K562 (cell line): ENCODE results near the gene GARIN5B. TPM values are rescaled to one million over a fixed set of nuclear protein-coding genes. Genes with fewer than 3 reads are reported as not detected.

Experiments
- ESRRB ChIP-seq: fragments of 250-450 bp; sonication (Bioruptor Pico); IDR thresholded peaks from 2 replicates; pipeline ENCODE4 v1.5.0; 2020; ENCODE audit warnings: mild to moderate bottlenecking, moderate library complexity, borderline replicate concordance
- GATAD2A ChIP-seq: fragments of 450-650 bp; IDR thresholded peaks from 2 replicates; pipeline ENCODE4 v1.6.1; 2017
- HDAC8 ChIP-seq: fragments of 450-650 bp; IDR thresholded peaks from 2 replicates; pipeline ENCODE4 v1.6.1; 2016; ENCODE audit warnings: mild to moderate bottlenecking, missing genetic modification characterization, moderate library complexity, missing compliant biosample characterization
- HIVEP1 ChIP-seq: fragments of 250-450 bp; sonication (Bioruptor Pico); IDR thresholded peaks from 2 replicates; pipeline ENCODE4 v1.4.0; 2020; ENCODE audit warnings: mild to moderate bottlenecking
- KLF13 ChIP-seq: fragments of 450-650 bp; IDR thresholded peaks from 2 replicates; pipeline ENCODE4 v1.6.1; 2016; ENCODE audit warnings: missing genetic modification characterization, low read depth, mild to moderate bottlenecking, missing compliant biosample characterization, moderate library complexity, borderline replicate concordance
- SMARCC2 ChIP-seq: fragments of 450-650 bp; IDR thresholded peaks from 2 replicates; pipeline ENCODE4 v1.6.1; 2017; ENCODE audit warnings: antibody characterized with exemption, moderate library complexity, mild to moderate bottlenecking, low read depth
- ZNF77 ChIP-seq: fragments of 250-450 bp; sonication (Bioruptor Pico); IDR thresholded peaks from 2 replicates; pipeline ENCODE4 v1.5.0; 2020
- polyA plus RNA-seq, 8 experiments: library from polyadenylated mRNA; depleted of rRNA in 4 of 8; stranded (reverse) in 5 of 8; unstranded in 3 of 8; fragments of >200 nt; fragmentation: Nextera tagmentation in 2 of 8; fragmentation: Illumina TruSeq in 1 of 8; extraction: Ambion mirVana in 2 of 8; extraction: Trizol in 1 of 8; gene quantifications; 2 replicates each; pipeline versions ENCODE4 v1.2.1 to v1.2.3, GENCODE V29; 2011 to 2014; ENCODE audit warnings: inconsistent platforms in 1 of 8, missing spikeins in 1 of 8
- total RNA-seq, 7 experiments: library from RNA; depleted of rRNA in 6 of 7; stranded (reverse); fragments of >200 nt in 6 of 7; fragmentation: Illumina TruSeq in 2 of 7; extraction: Trizol in 2 of 7; gene quantifications; 2 replicates each; pipeline versions ENCODE4 v1.2.1 to v1.2.3, GENCODE V29; 2011 to 2021; ENCODE audit warnings: low replicate concordance in 1 of 7
- TF ChIP-seq, protein P1 (sequence below): fragments of 250-450 bp; sonication (Bioruptor Pico); IDR thresholded peaks from 2 replicates; pipeline ENCODE4 v1.5.0; 2022; ENCODE audit warnings: mild to moderate bottlenecking
- TF ChIP-seq, protein P2 (sequence below), 2 experiments: IDR thresholded peaks; 2 replicates each; pipeline ENCODE4 v1.6.1; 2012; ENCODE audit warnings: improper control_type of control experiment in 2 of 2, low read depth in 2 of 2, low read length in 2 of 2, borderline replicate concordance in 1 of 2
- TF ChIP-seq, protein P3 (sequence below): fragments of 450-650 bp; formaldehyde crosslinking; conservative IDR thresholded peaks from 2 replicates; pipeline ENCODE4 v1.4.0; 2022; ENCODE audit warnings: mild to moderate bottlenecking, missing genetic modification characterization
- TF ChIP-seq, protein P4 (sequence below): sonication (generic); formaldehyde crosslinking; IDR thresholded peaks from 2 replicates; pipeline ENCODE4 v1.8.0; 2022; ENCODE audit warnings: mild to moderate bottlenecking, missing genetic modification reagents
- TF ChIP-seq, protein P5 (sequence below): sonication (generic); formaldehyde crosslinking; IDR thresholded peaks from 2 replicates; pipeline ENCODE4 v1.8.0; 2022; ENCODE audit warnings: mild to moderate bottlenecking, missing genetic modification reagents, borderline replicate concordance
- TF ChIP-seq, protein P6 (sequence below): sonication (generic); formaldehyde crosslinking; IDR thresholded peaks from 2 replicates; pipeline ENCODE4 v1.8.0; 2022; ENCODE audit warnings: missing genetic modification reagents, mild to moderate bottlenecking, borderline replicate concordance
- TF ChIP-seq, protein P7 (sequence below): sonication (generic); formaldehyde crosslinking; IDR thresholded peaks from 2 replicates; pipeline ENCODE4 v1.8.1; 2022; ENCODE audit warnings: missing genetic modification reagents

Gene GARIN5B
- total and polyA plus RNA-seq, 9 of the 15 experiments (the other 6 are each of a cell fraction or from before 2014, with no cell fraction given): not detected

DNA sequence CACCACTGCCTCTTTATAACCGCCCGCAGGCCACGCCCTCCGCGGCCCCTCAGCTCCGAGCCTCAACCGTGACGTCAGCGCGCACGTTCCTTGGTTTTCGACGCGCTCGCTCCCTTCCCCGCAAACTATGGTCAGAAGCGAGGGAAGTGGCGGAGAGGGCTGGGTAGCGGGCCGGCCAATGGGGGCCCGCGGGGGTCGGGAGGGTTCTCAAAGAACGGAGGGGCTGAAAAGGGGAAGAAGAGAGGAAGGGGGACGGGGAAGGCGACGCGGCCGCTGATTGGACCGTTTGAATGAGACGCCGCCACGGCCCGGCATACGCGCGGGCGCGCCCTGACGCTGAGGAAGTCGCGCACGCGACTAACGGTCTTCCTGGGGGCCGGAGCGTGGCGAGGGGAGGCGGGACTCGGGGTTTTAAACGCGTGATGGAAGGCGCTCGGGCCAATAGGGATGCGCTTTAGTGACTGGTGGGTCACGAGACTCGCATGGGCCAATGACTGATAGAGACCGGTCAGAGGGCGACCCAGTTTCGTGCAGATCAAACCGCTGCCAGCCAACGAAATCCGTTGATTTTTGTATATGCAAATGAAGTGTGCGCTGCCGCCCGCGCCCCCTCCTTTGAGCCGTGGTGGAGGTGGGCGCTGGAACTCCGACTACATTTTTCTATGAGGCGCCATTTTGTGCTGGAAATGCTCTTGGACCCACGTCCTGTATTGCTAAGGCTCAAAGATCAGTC lies 44.9 kb upstream of the GARIN5B start (continued):
- TF ChIP-seq ESRRB (no peak), ZNF77 (CRISPR knock-in tag) (no peak), GATAD2A (no peak), KLF13 (0 out of 2 replicates have a peak, but pooled peaks have one; percentile 50), HIVEP1 (CRISPR knock-in tag) (no peak), SMARCC2 (no peak), HDAC8 (no peak)
- TF ChIP-seq, protein P1, sequence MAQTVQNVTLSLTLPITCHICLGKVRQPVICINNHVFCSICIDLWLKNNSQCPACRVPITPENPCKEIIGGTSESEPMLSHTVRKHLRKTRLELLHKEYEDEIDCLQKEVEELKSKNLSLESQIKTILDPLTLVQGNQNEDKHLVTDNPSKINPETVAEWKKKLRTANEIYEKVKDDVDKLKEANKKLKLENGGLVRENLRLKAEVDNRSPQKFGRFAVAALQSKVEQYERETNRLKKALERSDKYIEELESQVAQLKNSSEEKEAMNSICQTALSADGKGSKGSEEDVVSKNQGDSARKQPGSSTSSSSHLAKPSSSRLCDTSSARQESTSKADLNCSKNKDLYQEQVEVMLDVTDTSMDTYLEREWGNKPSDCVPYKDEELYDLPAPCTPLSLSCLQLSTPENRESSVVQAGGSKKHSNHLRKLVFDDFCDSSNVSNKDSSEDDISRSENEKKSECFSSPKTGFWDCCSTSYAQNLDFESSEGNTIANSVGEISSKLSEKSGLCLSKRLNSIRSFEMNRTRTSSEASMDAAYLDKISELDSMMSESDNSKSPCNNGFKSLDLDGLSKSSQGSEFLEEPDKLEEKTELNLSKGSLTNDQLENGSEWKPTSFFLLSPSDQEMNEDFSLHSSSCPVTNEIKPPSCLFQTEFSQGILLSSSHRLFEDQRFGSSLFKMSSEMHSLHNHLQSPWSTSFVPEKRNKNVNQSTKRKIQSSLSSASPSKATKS (CRISPR knock-in tag): no peak
- TF ChIP-seq, protein P2, sequence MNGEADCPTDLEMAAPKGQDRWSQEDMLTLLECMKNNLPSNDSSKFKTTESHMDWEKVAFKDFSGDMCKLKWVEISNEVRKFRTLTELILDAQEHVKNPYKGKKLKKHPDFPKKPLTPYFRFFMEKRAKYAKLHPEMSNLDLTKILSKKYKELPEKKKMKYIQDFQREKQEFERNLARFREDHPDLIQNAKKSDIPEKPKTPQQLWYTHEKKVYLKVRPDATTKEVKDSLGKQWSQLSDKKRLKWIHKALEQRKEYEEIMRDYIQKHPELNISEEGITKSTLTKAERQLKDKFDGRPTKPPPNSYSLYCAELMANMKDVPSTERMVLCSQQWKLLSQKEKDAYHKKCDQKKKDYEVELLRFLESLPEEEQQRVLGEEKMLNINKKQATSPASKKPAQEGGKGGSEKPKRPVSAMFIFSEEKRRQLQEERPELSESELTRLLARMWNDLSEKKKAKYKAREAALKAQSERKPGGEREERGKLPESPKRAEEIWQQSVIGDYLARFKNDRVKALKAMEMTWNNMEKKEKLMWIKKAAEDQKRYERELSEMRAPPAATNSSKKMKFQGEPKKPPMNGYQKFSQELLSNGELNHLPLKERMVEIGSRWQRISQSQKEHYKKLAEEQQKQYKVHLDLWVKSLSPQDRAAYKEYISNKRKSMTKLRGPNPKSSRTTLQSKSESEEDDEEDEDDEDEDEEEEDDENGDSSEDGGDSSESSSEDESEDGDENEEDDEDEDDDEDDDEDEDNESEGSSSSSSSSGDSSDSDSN (IDR thresholded peaks at IDR 0.05; ENCODE audit: borderline replicate concordance in 1 of 2, low read depth in 2 of 2, low read length in 2 of 2): no peak
- TF ChIP-seq, protein P3, sequence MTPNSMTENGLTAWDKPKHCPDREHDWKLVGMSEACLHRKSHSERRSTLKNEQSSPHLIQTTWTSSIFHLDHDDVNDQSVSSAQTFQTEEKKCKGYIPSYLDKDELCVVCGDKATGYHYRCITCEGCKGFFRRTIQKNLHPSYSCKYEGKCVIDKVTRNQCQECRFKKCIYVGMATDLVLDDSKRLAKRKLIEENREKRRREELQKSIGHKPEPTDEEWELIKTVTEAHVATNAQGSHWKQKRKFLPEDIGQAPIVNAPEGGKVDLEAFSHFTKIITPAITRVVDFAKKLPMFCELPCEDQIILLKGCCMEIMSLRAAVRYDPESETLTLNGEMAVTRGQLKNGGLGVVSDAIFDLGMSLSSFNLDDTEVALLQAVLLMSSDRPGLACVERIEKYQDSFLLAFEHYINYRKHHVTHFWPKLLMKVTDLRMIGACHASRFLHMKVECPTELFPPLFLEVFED (CRISPR knock-in tag): peak; percentile 79
- TF ChIP-seq, protein P4, sequence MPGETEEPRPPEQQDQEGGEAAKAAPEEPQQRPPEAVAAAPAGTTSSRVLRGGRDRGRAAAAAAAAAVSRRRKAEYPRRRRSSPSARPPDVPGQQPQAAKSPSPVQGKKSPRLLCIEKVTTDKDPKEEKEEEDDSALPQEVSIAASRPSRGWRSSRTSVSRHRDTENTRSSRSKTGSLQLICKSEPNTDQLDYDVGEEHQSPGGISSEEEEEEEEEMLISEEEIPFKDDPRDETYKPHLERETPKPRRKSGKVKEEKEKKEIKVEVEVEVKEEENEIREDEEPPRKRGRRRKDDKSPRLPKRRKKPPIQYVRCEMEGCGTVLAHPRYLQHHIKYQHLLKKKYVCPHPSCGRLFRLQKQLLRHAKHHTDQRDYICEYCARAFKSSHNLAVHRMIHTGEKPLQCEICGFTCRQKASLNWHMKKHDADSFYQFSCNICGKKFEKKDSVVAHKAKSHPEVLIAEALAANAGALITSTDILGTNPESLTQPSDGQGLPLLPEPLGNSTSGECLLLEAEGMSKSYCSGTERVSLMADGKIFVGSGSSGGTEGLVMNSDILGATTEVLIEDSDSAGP: no peak
- TF ChIP-seq, protein P5, sequence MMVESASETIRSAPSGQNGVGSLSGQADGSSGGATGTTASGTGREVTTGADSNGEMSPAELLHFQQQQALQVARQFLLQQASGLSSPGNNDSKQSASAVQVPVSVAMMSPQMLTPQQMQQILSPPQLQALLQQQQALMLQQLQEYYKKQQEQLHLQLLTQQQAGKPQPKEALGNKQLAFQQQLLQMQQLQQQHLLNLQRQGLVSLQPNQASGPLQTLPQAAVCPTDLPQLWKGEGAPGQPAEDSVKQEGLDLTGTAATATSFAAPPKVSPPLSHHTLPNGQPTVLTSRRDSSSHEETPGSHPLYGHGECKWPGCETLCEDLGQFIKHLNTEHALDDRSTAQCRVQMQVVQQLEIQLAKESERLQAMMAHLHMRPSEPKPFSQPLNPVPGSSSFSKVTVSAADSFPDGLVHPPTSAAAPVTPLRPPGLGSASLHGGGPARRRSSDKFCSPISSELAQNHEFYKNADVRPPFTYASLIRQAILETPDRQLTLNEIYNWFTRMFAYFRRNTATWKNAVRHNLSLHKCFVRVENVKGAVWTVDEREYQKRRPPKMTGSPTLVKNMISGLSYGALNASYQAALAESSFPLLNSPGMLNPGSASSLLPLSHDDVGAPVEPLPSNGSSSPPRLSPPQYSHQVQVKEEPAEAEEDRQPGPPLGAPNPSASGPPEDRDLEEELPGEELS (CRISPR knock-in tag): no peak; the same call in 1 of the 2 replicates
- TF ChIP-seq, protein P6, sequence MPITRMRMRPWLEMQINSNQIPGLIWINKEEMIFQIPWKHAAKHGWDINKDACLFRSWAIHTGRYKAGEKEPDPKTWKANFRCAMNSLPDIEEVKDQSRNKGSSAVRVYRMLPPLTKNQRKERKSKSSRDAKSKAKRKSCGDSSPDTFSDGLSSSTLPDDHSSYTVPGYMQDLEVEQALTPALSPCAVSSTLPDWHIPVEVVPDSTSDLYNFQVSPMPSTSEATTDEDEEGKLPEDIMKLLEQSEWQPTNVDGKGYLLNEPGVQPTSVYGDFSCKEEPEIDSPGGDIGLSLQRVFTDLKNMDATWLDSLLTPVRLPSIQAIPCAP: no peak
- TF ChIP-seq, protein P7, sequence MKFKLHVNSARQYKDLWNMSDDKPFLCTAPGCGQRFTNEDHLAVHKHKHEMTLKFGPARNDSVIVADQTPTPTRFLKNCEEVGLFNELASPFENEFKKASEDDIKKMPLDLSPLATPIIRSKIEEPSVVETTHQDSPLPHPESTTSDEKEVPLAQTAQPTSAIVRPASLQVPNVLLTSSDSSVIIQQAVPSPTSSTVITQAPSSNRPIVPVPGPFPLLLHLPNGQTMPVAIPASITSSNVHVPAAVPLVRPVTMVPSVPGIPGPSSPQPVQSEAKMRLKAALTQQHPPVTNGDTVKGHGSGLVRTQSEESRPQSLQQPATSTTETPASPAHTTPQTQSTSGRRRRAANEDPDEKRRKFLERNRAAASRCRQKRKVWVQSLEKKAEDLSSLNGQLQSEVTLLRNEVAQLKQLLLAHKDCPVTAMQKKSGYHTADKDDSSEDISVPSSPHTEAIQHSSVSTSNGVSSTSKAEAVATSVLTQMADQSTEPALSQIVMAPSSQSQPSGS: 0 out of 2 replicates have a peak, but pooled peaks have one; percentile 51
